ENCODE measurements around the gene SEMA3G.

Gene SEMA3G

GRCh38 chr3:52458031-52458760, 13.3 kb upstream of the SEMA3G start:
- DNase-seq (ENCODE audit: insufficient read length) (no peak), FAIRE-seq (no peak)
- TF ChIP-seq TAF1 (IDR thresholded peaks at IDR 0.05; ENCODE audit: borderline replicate concordance, low read depth, low read length) (no peak), POLR2AphosphoS5 (IDR thresholded peaks at IDR 0.05; ENCODE audit: low read depth, low read length) (no peak), POLR2A (IDR thresholded peaks at IDR 0.05; ENCODE audit: low read depth, low read length) (no peak)

- FAIRE-seq (no peak), DNase-seq (ENCODE audit: insufficient read length) (no peak)
- TF ChIP-seq POLR2AphosphoS5 (IDR thresholded peaks at IDR 0.05; ENCODE audit: low read depth, low read length) (no peak), POLR2A (IDR thresholded peaks at IDR 0.05; ENCODE audit: low read depth, low read length) (no peak), TAF1 (IDR thresholded peaks at IDR 0.05; ENCODE audit: borderline replicate concordance, low read depth, low read length) (no peak)
These were observed 11.9 kb upstream of the SEMA3G start for GRCh38 chr3:52456800-52457183.

- no peak for DNase-seq (ENCODE audit: insufficient read length)
- TF ChIP-seq POLR2AphosphoS5 (IDR thresholded peaks at IDR 0.05; ENCODE audit: low read depth, low read length) (no peak), POLR2A (IDR thresholded peaks at IDR 0.05; ENCODE audit: low read depth, low read length) (no peak), TAF1 (IDR thresholded peaks at IDR 0.05; ENCODE audit: borderline replicate concordance, low read depth, low read length) (no peak)
- no peak for FAIRE-seq
These were observed 11.4 kb upstream of the SEMA3G start for GRCh38 chr3:52456169-52456799.

GRCh38 chr3:52455283-52456168, 10.6 kb upstream of the SEMA3G start, which contains the start of gene NISCH:
NISCH (plus strand) TSS chr3:52455604; CDS start chr3:52455642, 38 bp downstream.
- FAIRE-seq (peak; percentile 98), DNase-seq (ENCODE audit: insufficient read length) (peak; percentile 95)
- TF ChIP-seq POLR2AphosphoS5 (IDR thresholded peaks at IDR 0.05; ENCODE audit: low read depth, low read length), result peak; percentile 72; the same call in 1 of the 2 replicates
- TF ChIP-seq POLR2A (IDR thresholded peaks at IDR 0.05; ENCODE audit: low read depth, low read length), result peak; percentile 85
- TF ChIP-seq TAF1 (IDR thresholded peaks at IDR 0.05; ENCODE audit: borderline replicate concordance, low read depth, low read length), result peak; percentile 62

GRCh38 chr3:52454938-52455282, 10.0 kb upstream of the SEMA3G start:
- DNase-seq (ENCODE audit: insufficient read length), result no peak
- FAIRE-seq, result peak; percentile 57
- no peak for TF ChIP-seq POLR2AphosphoS5 (IDR thresholded peaks at IDR 0.05; ENCODE audit: low read depth, low read length)

GRCh38 chr3:52454250-52454937, 9.5 kb upstream of the SEMA3G start:
- FAIRE-seq (no peak), DNase-seq (ENCODE audit: insufficient read length) (no peak)
- TF ChIP-seq POLR2AphosphoS5 (IDR thresholded peaks at IDR 0.05; ENCODE audit: low read depth, low read length), result no peak

- no peak for TF ChIP-seq POLR2A (IDR thresholded peaks at IDR 0.05; ENCODE audit: low read depth, low read length)
- no peak for TF ChIP-seq TAF1 (IDR thresholded peaks at IDR 0.05; ENCODE audit: borderline replicate concordance, low read depth, low read length)
- TF ChIP-seq POLR2AphosphoS5 (IDR thresholded peaks at IDR 0.05; ENCODE audit: low read depth, low read length), result no peak
- DNase-seq (ENCODE audit: insufficient read length) (no peak), FAIRE-seq (no peak)
These were observed 8.8 kb upstream of the SEMA3G start, which contains the start of gene TNNC1 for GRCh38 chr3:52453496-52454249. TNNC1 (minus strand) TSS chr3:52454041; CDS start chr3:52454015, 26 bp downstream.

GRCh38 chr3:52452570-52453221, 7.8 kb upstream of the SEMA3G start:
- no peak for FAIRE-seq
- TF ChIP-seq POLR2A (IDR thresholded peaks at IDR 0.05; ENCODE audit: low read depth, low read length) (no peak), POLR2AphosphoS5 (IDR thresholded peaks at IDR 0.05; ENCODE audit: low read depth, low read length) (no peak), TAF1 (IDR thresholded peaks at IDR 0.05; ENCODE audit: borderline replicate concordance, low read depth, low read length) (no peak)
- DNase-seq (ENCODE audit: insufficient read length), result no peak

- DNase-seq (ENCODE audit: insufficient read length) (no peak), FAIRE-seq (no peak)
- TF ChIP-seq TAF1 (IDR thresholded peaks at IDR 0.05; ENCODE audit: borderline replicate concordance, low read depth, low read length) (no peak), POLR2AphosphoS5 (IDR thresholded peaks at IDR 0.05; ENCODE audit: low read depth, low read length) (no peak), POLR2A (IDR thresholded peaks at IDR 0.05; ENCODE audit: low read depth, low read length) (no peak)
These were observed 7.2 kb upstream of the SEMA3G start for GRCh38 chr3:52452126-52452525.
